Fibroblast of skin of right biceps (primary cell): Measurements from ENCODE around the gene SEMA4D.

ENCODE experiments used
- DNase-seq: peaks from one replicate; pipeline ENCODE4 v3.0.0-alpha.2; 2013

SEMA4D gene

GRCh38 chr9:89497978-89498851 lies at the start of gene SEMA4D:
SEMA4D (minus strand) TSS chr9:89498113; CDS start chr9:89405456, 92,657 bp downstream.
- DNase-seq = peak; percentile 74

- no peak for DNase-seq
Observed at GRCh38 chr9:89547000-89547399, 49.1 kb upstream of the SEMA4D start.

- DNase-seq = no peak
Observed at GRCh38 chr9:89544279-89544661, 46.4 kb upstream of the SEMA4D start.

GRCh38 chr9:89543621-89544278 lies 45.8 kb upstream of the SEMA4D start:
- no peak for DNase-seq

GRCh38 chr9:89543111-89543510 lies 45.2 kb upstream of the SEMA4D start:
- DNase-seq = no peak

- no peak for DNase-seq
Observed at GRCh38 chr9:89542401-89543021, 44.6 kb upstream of the SEMA4D start.

- DNase-seq = no peak
Observed at GRCh38 chr9:89541798-89542197, 43.9 kb upstream of the SEMA4D start.

- DNase-seq = no peak
Observed at GRCh38 chr9:89539374-89539773, 41.5 kb upstream of the SEMA4D start.

- DNase-seq = no peak
Observed at GRCh38 chr9:89538871-89539270, 41.0 kb upstream of the SEMA4D start.

GRCh38 chr9:89537166-89537565 lies 39.3 kb upstream of the SEMA4D start:
- DNase-seq = no peak

- DNase-seq = no peak
Observed at GRCh38 chr9:89536600-89536999, 38.7 kb upstream of the SEMA4D start.

GRCh38 chr9:89536145-89536574 lies 38.2 kb upstream of the SEMA4D start:
- DNase-seq = no peak

- no peak for DNase-seq
Observed at GRCh38 chr9:89535461-89535860, 37.5 kb upstream of the SEMA4D start.

GRCh38 chr9:89534515-89535287 lies 36.8 kb upstream of the SEMA4D start:
- DNase-seq = no peak

- no peak for DNase-seq
Observed at GRCh38 chr9:89533411-89534095, 35.6 kb upstream of the SEMA4D start.

- DNase-seq = no peak
Observed at GRCh38 chr9:89532944-89533343, 35.0 kb upstream of the SEMA4D start.

GRCh38 chr9:89532478-89532877 lies 34.6 kb upstream of the SEMA4D start:
- no peak for DNase-seq

GRCh38 chr9:89531766-89532165 lies 33.9 kb upstream of the SEMA4D start:
- no peak for DNase-seq

GRCh38 chr9:89530726-89531125 lies 32.8 kb upstream of the SEMA4D start:
- no peak for DNase-seq

- DNase-seq = no peak
Observed at GRCh38 chr9:89529243-89530035, 31.5 kb upstream of the SEMA4D start.

- no peak for DNase-seq
Observed at GRCh38 chr9:89528540-89528939, 30.6 kb upstream of the SEMA4D start.

- DNase-seq = no peak
Observed at GRCh38 chr9:89528131-89528530, 30.2 kb upstream of the SEMA4D start.
